ENCODE results near the gene GNPAT.
A peak's percentile ranks its signal among the peaks of the same experiment; 100 is the strongest.

GNPAT gene

GRCh38 chr1:231196307-231196706 is 44.7 kb upstream of the GNPAT start:
- CTCF ChIA-PET, result interaction anchor here (0.6 to 2.0 kb wide), 2 partner anchors 14 to 394 kb away, joined by 4 to 6 read pairs; no protein-coding TSS in a partner anchor
- TF ChIP-seq ZNF121 (tag by site-specific recombination; IDR thresholded peaks at IDR 0.05) (peak; percentile 75; the same call in 1 of the 2 replicates), ZNF362 (tag by site-specific recombination; IDR thresholded peaks at IDR 0.05) (no peak), ZNF394 (tag by site-specific recombination; IDR thresholded peaks at IDR 0.05; ENCODE audit: borderline replicate concordance) (no peak)
- no peaks in the 10 kb centered on the region for H3K9me3 ChIP-seq (ENCODE audit: control insufficient read depth, insufficient read depth, low read depth, low read length)
- POLR2A ChIA-PET, result no interaction called here
- no peak overlapping the region for H3K27ac ChIP-seq (ENCODE audit: extremely low read depth, low read depth, low read length)
- no peak overlapping the region for H3K4me3 ChIP-seq (ENCODE audit: low read depth, low read length)
- H3K4me1 ChIP-seq (ENCODE audit: control insufficient read depth, insufficient read depth, low read length), result no peaks in the 10 kb centered on the region
- no peaks in the 10 kb centered on the region for H3K36me3 ChIP-seq (ENCODE audit: control insufficient read depth in 2 of 2, insufficient read depth in 1 of 2, low read length in 2 of 2)

DNA sequence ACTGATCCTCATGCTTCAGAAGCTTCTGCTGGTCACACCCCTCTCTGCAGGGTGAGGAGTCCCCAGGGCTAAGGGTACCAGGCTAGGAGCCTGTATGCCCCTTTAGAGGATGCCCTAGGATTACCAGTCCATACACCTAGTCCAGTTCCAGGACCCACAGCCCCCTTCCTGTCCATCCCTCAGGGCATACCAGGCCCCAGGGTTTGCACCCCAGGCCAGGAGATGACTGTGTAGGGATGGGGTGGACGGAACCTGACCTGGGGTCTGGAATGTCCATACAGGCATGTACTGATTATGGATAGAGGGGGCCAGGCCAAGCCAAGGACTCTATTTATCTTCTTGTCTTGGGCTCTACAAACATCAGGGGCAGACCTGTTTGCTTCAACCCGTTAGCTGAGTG is 44.3 kb upstream of the GNPAT start:
- Histone ChIP-seq H3K4me1 (ENCODE audit: control insufficient read depth, insufficient read depth, low read length) (no peaks in the 10 kb centered on the region), H3K9me3 (ENCODE audit: control insufficient read depth, insufficient read depth, low read depth, low read length) (no peaks in the 10 kb centered on the region), H3K4me3 (ENCODE audit: low read depth, low read length) (no peak overlapping the region), H3K27ac (ENCODE audit: extremely low read depth, low read depth, low read length) (no peak overlapping the region), H3K36me3 (ENCODE audit: control insufficient read depth in 2 of 2, insufficient read depth in 1 of 2, low read length in 2 of 2) (no peaks in the 10 kb centered on the region)
- CTCF ChIA-PET, result interaction anchor here (0.6 to 2.0 kb wide), 2 partner anchors 14 to 393 kb away, joined by 4 to 6 read pairs; no protein-coding TSS in a partner anchor
- POLR2A ChIA-PET, result no interaction called here
- TF ChIP-seq OSR2 (tag by site-specific recombination; IDR thresholded peaks at IDR 0.05) (no peak), GLIS1 (tag by site-specific recombination; IDR thresholded peaks at IDR 0.05) (no peak), ZNF658 (tag by site-specific recombination; IDR thresholded peaks at IDR 0.05) (no peak)

DNA sequence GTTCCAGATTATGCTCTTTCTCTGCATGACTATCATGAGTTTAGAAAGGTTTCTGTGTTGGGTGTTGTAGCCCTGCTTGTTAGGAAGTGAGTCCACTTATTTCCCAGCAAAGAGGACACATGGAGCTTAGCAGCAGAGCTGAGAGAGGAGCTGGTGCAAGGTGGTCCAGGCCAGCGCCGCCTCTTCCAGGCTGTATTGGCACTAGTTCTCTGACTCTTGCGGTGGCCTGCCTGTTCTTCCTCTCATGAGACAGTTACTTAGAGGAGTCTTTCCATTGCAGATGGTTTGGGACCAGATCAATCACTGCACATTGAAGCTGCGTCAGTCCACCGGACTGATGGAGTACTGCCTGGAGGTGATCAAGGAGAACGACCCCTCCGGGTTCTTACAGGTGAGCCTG is 41.1 kb upstream of the GNPAT start:
- no peaks in the 10 kb centered on the region for H3K36me3 ChIP-seq (ENCODE audit: control insufficient read depth in 2 of 2, insufficient read depth in 1 of 2, low read length in 2 of 2)

GRCh38 chr1:231200388-231201031 is 40.5 kb upstream of the GNPAT start:
- ChIA-PET POLR2A (no interaction called here), CTCF (interaction anchor here (1.2 kb wide), 1 partner anchor 10 kb away, joined by 3 read pairs; no protein-coding TSS in a partner anchor)
- Histone ChIP-seq H3K4me3 (ENCODE audit: low read depth, low read length) (no peak overlapping the region), H3K9me3 (ENCODE audit: control insufficient read depth, insufficient read depth, low read depth, low read length) (no peaks in the 10 kb centered on the region), H3K4me1 (ENCODE audit: control insufficient read depth, insufficient read depth, low read length) (no peaks in the 10 kb centered on the region), H3K27ac (ENCODE audit: extremely low read depth, low read depth, low read length) (no peak overlapping the region), H3K36me3 (ENCODE audit: control insufficient read depth in 2 of 2, insufficient read depth in 1 of 2, low read length in 2 of 2) (no peaks in the 10 kb centered on the region)
- peak; percentile 87 for TF ChIP-seq ATF2 (tag by site-specific recombination; IDR thresholded peaks at IDR 0.05; ENCODE audit: low read depth)
- TF ChIP-seq ZNF660 (tag by site-specific recombination; IDR thresholded peaks at IDR 0.05), result peak; percentile 59
- TF ChIP-seq ZNF335 (tag by site-specific recombination; conservative IDR thresholded peaks at IDR 0.05), result peak; percentile 48
- no peak for TF ChIP-seq ZNF133 (tag by site-specific recombination; IDR thresholded peaks at IDR 0.05)
- no peak for TF ChIP-seq KLF16 (tag by site-specific recombination; IDR thresholded peaks at IDR 0.05)
- TF ChIP-seq ZNF692 (tag by site-specific recombination; IDR thresholded peaks at IDR 0.05), result peak; percentile 75
- no peak for TF ChIP-seq OVOL3 (tag by site-specific recombination; IDR thresholded peaks at IDR 0.05)
- peak; percentile 71 for TF ChIP-seq ZNF24 (tag by site-specific recombination; IDR thresholded peaks at IDR 0.05)
- TF ChIP-seq, protein P1, sequence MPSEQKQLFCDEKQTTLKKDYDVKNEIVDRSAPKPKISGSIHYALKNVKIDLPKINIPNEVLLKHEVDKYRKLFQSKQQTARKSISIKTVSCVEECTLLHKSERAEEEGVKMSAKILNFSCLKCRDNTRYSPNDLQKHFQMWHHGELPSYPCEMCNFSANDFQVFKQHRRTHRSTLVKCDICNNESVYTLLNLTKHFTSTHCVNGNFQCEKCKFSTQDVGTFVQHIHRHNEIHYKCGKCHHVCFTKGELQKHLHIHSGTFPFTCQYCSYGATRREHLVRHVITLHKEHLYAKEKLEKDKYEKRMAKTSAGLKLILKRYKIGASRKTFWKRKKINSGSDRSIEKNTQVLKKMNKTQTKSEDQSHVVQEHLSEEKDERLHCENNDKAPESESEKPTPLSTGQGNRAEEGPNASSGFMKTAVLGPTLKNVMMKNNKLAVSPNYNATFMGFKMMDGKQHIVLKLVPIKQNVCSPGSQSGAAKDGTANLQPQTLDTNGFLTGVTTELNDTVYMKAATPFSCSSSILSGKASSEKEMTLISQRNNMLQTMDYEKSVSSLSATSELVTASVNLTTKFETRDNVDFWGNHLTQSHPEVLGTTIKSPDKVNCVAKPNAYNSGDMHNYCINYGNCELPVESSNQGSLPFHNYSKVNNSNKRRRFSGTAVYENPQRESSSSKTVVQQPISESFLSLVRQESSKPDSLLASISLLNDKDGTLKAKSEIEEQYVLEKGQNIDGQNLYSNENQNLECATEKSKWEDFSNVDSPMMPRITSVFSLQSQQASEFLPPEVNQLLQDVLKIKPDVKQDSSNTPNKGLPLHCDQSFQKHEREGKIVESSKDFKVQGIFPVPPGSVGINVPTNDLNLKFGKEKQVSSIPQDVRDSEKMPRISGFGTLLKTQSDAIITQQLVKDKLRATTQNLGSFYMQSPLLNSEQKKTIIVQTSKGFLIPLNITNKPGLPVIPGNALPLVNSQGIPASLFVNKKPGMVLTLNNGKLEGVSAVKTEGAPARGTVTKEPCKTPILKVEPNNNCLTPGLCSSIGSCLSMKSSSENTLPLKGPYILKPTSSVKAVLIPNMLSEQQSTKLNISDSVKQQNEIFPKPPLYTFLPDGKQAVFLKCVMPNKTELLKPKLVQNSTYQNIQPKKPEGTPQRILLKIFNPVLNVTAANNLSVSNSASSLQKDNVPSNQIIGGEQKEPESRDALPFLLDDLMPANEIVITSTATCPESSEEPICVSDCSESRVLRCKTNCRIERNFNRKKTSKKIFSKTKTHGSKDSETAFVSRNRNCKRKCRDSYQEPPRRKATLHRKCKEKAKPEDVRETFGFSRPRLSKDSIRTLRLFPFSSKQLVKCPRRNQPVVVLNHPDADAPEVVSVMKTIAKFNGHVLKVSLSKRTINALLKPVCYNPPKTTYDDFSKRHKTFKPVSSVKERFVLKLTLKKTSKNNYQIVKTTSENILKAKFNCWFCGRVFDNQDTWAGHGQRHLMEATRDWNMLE (tag by site-specific recombination; conservative IDR thresholded peaks at IDR 0.05; ENCODE audit: low read depth), result peak; percentile 58
- TF ChIP-seq ZNF629 (tag by site-specific recombination; IDR thresholded peaks at IDR 0.05), result 0 out of 2 replicates have a peak, but pooled peaks have one; percentile 21
- peak; percentile 87 for TF ChIP-seq ZBTB21 (tag by site-specific recombination; IDR thresholded peaks at IDR 0.05)

More for the DNA sequence above, 41.1 kb upstream of the GNPAT start:
- TF ChIP-seq ZFHX2 (tag by site-specific recombination; conservative IDR thresholded peaks at IDR 0.05) (no peak), ZNF426 (tag by site-specific recombination; IDR thresholded peaks at IDR 0.05) (no peak), ZNF223 (tag by site-specific recombination; IDR thresholded peaks at IDR 0.05) (0 out of 2 replicates have a peak, but pooled peaks have one; percentile 46)
- H3K27ac ChIP-seq (ENCODE audit: extremely low read depth, low read depth, low read length), result no peak overlapping the region
- CTCF ChIA-PET, result interaction anchor here (0.6 to 1.2 kb wide), 3 partner anchors 11 to 266 kb away, joined by 3 to 5 read pairs (median 3); no protein-coding TSS in a partner anchor
- no peaks in the 10 kb centered on the region for H3K4me1 ChIP-seq (ENCODE audit: control insufficient read depth, insufficient read depth, low read length)
- H3K9me3 ChIP-seq (ENCODE audit: control insufficient read depth, insufficient read depth, low read depth, low read length), result no peaks in the 10 kb centered on the region
- POLR2A ChIA-PET, result no interaction called here
- H3K4me3 ChIP-seq (ENCODE audit: low read depth, low read length), result no peak overlapping the region

Measured in HEK293 (cell line).